T-helper 1 cell treated with Interleukin-12 subunit alpha and Interleukin-12 subunit beta and Interleukin-4 antibody, amounts not matched to agents 30 ng/mL and 1 ng/mL, for 36 hours (primary cell): Measurements from ENCODE around the gene HDGFL3. TPM values are rescaled to one million over a fixed set of nuclear protein-coding genes. Genes with fewer than 3 reads are reported as not detected.

ENCODE experiments used
- intact Hi-C: fragments of 100-400 bp; cut with micrococcal nuclease; formaldehyde crosslinking; loops from one replicate; pipeline ENCODE4 v1.15.1; 2024
- total RNA-seq: library from RNA; stranded (reverse); gene quantifications from 2 replicates; pipeline ENCODE4 v1.2.3, GENCODE V29; 2022

HDGFL3 gene
- total RNA-seq, 1 donor from 2014 or later: 82.3 TPM

DNA sequence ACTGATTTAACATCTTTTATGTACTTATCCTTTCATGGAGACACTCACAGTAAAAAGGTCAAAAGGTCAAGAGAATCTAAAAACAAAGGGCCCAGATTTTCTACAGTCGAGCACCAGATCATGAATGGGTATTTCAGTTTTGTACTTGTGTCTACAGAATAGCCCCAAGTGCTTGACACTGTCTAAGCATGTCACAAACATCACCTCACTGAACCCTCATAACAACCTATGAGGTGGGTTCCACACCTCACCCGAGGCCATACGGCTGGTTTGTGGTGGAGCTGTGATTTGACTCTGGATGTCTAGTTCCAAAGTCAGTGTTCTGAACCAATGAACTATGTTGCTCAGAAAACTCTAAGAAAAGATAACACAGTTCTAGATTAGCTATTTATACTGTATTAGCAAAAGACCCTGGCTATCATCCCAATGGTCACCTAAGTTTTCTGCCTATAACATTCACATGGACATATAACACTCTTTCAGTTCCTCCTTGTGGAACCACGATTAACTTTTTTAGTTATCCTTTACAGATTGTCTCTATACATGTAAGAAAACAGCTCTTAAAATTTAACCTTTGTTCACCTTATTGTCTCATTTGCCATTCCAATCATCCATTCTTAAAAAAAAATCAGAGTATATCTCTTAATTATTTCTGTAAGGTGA is 74.6 kb downstream of the HDGFL3 start:
- intact Hi-C loops: no loop called here

DNA sequence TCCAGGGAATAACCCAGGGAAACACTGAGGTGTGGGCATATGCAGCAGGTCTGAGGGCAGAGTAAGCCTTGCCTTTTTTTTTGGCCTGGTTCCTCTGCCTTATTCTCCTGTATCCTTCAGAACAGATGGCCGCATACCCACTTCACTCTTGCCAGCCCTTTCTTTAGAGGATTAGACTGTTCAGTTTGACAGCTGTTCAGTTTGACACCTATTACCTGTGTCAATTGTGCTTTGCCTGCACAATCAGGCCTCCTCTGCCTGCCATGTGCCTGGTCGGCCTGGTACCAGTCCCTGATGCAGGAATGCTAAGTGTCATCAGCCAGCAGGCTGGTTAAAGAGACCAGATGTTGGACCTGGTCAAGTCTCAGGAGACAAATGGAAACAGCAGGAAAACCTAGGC is 77.8 kb downstream of the HDGFL3 start:
- intact Hi-C loops: no loop called here

DNA sequence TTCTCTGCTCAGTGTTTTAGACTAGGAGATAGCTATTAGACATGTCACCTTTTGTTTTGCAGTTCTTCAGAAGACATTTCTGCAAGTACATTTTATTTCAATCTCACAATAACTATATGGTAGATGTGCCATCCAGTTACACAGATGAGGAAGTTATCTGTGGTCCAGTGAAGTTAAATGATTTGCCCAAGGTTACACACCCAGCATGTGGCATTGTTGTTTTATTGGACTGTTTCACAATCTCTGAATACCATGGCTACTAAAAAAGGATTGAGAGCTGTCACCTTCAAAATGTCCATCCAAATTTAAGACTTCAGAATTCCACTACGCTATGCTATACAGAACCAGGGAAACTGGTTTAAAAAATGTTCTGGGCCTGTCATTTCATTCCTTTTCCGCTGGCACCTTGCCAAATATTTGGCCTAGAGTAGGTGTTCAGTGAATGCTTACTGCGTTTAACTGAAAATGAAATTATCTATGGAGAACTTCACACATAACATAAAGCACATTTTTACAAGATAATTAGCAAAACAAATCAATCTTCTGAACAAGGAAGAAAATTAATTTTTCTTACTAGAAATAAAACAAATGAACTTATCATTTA is 80.0 kb downstream of the HDGFL3 start:
- intact Hi-C loops: no loop called here

DNA sequence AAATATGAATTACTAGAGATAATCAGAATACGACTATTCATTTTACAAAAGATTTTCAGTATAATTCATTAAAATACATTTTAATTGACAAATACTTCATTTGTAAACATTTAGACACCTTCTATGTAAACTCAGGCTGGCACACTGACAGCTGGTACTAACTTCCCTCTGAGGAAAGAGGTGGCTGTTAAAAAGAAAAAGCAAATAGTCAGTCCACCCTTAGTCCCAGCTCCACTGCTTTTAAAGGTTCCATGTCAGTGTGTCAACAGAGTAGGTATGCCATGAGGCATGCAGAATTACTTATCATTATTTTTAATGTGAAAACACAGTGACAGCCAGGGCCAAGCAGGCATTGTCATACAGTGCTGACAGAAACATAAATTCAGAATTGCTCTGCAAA is 84.1 kb downstream of the HDGFL3 start:
- intact Hi-C loops: no loop called here

DNA sequence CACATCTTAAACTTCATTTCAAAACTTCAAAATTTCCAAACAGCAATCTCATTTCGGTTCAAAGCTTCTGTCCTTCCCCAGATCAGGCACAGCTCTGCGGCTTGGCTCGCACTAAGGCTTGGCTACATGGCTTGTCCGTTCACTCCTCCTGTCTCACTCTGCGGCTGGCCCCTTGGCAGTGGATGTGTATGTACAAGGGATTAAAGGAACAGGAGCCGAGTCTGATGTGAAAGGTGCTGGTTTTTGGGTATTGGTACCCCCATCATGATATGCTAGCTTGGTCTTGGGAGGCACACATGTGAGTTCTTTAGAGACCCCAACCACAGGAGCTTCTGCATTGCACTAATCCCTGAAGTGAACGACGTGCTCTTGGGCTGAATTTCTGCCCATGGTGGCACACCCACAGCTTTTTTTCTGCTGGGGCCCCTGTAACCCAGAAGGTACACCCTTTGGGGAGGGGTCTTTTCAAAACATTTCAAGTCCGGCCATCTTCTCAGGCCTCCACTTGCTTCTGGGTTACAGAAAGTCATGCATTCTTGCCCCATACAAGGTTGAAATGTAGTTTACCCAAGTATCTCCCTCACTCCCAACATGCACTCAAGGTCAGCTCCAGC is 87.5 kb downstream of the HDGFL3 start:
- intact Hi-C loops: no loop called here

DNA sequence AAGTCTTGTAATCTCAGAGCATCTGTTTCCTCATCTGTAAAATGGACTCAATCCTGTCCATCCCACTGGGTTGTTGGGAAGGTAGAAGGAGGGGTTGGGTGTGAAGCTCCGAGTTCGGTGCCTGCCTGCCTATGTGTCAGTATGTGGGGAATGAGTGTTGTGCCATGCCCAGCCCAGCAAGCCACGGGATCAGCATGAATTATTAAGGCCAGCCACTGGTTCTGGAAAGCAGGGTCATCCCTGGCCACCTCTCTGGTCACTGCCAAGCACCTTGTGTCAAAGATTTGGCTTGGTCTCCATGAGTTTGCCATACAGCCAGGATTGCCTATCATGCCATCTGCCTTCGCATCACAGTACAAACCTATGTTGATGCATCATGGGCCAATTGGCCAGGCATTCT is 88.7 kb downstream of the HDGFL3 start:
- intact Hi-C loops: no loop called here

DNA sequence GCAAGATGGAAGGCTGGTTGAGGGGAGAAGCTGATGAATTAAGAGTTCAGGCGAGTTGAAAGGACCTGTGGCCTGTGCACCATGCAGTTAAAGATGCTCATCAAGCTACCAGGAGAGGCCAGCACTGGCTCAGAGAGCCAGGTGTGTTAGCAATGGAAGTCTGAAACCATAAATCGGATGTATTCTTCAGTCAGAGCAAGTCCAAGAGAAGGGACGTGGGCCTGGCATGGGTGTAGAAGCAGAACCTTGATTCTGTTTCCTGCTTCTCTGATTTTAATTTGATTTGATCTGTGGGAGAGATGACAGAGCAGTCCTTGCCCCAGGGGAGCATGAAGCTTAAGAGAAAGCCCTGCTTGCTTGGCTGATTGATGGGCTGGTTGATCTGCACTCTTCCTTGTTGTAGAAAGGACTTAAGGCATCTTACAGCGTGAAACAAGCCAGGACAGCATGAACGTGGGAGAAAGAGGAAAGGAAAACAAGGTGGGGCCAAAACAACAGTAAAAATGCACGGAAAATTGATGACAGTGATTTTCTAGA is 89.3 kb downstream of the HDGFL3 start:
- intact Hi-C loops: no loop called here

DNA sequence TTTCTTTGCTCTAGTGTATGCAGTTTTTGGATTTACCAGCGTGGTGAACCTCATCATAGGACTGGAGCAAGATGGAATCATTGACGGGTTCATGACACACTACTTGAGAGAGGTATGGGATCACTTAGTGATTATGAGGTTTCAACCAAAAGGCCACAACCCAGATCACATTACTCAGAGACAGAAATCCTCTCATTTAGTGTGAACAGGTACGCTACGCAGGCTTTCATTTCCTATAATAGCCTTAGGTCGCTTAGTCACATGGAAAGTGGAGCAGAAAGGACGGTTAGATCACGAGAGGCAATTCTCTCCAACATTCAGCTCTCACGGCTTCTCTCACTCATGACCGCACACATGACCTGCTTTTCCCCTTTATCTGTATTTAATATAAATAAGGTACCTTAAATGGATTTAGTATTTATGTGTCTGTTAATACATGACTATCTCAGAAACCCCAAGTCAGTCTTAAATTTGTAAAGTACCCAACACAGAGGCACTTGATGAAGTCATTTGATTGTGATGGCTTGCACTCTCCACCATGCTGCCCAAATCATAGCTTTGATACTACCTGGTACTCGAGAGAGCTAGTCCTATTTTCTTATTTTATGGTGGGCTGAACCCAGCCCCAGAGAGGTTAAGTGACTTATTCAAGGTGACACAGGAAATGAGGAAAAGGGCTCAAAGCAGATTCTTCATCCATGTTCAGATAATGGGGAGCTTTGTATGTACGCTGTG is 91.6 kb downstream of the HDGFL3 start:
- intact Hi-C loops: no loop called here

DNA sequence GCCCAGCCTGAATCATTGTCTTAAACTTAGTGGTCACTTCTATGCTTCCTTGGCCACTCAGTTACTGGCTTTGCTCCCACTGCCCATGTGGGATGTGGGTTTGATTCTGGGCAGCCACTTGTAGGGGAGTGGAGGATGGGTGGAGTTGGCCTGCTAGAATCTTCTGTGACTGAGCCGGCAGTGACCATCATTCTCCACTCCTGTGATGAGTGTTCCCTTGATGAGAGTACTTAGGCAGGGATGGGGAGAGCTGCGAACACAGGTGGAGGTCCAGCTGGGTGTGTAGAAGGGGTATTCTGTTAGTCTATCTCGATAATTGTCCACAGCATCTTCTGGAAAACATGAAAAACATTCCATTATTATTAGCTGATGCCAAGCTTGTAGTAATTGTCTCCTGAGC is 92.2 kb downstream of the HDGFL3 start:
- intact Hi-C loops: no loop called here

DNA sequence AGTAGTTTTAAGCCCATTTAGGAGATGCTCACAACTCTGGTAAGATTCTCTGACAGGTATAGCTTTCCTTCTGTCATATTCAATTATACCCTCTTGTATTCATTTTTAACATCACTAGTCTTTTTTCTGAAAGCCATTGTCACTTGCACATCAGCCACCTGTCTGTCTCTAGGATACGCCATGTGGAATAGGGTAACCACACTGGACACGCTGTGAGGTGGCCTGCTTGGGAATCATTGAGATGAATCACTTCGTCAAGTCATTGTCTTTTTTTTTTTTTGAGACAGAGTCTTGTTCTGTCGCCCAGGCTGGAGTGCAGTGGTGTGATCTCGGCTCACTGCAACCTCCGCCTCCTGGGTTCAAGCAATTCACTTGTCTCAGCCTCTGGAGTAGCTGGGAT is 92.8 kb downstream of the HDGFL3 start:
- intact Hi-C loops: no loop called here

DNA sequence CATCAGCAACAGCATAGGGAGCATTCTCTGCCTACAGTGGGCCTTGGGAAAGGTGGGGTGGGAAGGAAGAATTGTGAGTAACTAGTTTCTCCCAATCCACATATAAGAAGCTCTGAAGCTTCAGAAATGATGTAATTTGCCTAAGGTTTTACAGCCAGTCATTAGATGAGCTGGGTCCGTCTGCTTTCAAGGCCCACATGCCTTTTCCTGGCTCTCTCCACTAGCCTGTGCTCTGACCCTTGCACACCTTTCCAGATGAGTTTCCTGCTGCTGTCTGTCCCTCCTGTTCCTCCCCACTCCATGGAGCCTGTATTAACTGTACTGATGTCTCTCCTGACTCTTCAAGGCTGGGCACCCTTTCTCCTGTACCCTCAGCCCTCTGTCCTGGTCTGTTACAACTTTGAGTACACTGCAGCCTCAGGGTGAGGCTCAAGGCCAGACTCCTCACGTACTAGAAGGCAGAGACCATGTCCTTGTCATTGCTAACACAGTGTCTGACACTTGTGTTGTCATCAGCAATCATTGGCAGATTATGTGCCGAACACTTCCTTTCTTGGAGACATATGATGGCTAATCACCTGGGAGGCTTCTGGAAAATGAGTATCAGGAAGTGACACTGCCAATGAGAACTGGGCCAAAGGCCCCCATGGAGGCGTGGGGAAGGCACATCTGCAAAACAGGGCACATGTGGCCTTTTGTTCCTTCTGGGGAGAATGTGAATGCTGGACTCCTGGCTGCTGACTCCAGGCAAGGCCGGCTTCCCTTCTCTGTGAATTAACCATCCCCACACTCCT is 93.5 kb downstream of the HDGFL3 start:
- intact Hi-C loops: no loop called here

DNA sequence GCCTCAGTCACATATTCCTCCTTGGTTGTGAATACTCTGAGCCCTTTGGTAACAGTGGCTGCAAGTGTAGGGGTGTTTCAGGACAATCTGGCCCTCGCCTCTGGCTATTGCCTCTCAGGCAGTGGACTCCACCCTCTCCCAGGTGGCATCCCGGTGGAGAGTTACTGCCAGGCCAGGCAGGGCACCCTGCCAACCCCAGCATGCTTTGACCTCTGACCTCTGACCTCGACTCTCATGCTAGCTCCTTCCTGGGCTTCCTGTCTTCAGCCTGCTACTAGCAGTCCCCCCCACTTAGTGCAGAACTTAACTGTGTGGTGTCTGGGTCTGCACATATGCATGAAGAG is 94.7 kb downstream of the HDGFL3 start:
- intact Hi-C loops: no loop called here

DNA sequence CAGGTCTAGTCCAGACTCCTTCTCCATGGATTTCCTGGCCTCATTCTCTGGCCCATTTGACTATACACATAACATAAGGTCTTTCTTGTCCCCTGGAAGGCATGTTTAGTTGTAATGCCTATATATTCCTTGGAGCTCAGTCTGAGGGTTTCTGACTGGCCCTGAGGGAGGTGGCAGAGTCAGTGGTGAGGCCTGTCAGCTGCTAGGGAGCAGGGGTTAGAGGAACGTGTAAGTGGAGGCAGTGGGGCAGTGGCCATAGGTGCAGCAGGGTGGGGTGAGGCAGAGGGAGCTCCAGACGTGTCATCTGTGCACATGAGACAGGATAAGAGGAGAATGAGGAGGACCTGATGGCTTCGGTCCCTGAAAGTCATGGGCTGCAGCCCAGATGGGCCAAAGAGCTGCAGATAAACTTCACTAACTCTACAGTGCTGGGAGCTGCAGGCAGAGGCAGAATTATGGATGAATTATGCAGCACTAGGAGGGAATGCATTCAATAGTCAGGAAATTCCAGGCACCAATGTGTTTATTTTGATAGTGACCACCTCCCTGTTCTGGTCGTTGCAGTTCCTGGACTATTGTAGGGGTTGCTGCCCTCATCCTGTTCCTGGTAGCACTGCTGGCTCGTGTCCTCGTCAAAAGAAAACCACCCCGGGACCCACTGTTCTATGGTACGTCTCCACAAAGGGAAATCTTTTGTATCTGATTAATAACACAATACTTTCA is 95.2 kb downstream of the HDGFL3 start:
- intact Hi-C loops: no loop called here

DNA sequence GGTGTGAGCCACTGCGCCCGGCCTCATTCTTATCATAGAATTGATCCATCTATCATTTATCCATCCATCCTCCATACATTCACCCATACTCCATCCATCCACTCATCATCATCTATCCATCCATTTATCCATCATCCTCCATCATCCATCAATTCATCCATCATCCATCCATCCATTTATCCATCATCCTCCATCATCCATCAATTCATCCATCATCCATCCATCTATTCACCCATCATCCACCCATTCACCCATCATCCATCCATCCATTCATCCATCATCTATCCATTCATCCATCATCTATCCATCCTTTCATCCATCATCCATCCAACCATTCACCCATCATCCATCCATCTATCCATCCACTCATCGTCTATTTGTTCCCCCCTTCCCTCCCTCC is 96.5 kb downstream of the HDGFL3 start:
- intact Hi-C loops: no loop called here

DNA sequence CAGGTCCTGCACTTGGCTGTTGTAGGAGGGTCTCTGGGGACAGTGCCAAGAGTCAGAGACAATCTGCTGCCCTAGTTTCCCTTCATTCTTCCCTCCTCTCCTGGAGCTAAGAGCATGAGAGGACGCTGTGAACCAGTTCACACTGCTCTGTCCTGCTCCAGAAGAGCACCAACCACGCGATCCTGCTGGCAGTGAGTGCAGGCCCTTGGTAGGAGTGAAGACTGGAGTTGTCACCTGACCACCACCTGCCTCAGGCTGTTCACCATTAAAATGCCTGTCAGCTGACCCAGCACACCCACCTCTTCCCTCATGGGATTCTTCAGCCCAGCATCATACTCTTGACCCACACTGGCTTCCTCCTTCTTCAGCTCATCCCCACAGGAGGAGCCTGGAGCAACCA is 97.2 kb downstream of the HDGFL3 start:
- intact Hi-C loops: no loop called here

DNA sequence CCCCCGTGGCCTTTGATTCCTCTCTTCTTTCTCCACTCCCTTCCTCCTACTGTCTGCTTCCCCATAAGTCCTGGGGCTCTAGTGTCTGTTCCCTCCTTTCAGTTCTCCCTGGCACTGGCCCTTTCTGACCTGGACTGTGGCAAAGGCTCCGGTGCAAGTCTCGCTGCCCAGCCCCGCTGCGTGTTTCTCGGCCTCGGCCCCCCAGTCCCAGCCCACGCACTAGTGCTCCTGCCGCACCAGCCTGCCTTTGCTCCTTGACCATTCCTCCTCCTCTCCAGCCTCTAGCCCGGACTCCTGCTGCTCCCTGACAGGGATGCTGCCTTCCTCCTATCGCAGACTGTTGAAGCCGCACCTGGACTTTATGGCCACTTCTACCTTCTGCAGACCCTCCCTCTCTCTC is 98.1 kb downstream of the HDGFL3 start:
- intact Hi-C loops: loop anchor here (2.0 kb wide), 2 partner anchors 53 to 97 kb away; partner anchors contain the start of gene HDGFL3

DNA sequence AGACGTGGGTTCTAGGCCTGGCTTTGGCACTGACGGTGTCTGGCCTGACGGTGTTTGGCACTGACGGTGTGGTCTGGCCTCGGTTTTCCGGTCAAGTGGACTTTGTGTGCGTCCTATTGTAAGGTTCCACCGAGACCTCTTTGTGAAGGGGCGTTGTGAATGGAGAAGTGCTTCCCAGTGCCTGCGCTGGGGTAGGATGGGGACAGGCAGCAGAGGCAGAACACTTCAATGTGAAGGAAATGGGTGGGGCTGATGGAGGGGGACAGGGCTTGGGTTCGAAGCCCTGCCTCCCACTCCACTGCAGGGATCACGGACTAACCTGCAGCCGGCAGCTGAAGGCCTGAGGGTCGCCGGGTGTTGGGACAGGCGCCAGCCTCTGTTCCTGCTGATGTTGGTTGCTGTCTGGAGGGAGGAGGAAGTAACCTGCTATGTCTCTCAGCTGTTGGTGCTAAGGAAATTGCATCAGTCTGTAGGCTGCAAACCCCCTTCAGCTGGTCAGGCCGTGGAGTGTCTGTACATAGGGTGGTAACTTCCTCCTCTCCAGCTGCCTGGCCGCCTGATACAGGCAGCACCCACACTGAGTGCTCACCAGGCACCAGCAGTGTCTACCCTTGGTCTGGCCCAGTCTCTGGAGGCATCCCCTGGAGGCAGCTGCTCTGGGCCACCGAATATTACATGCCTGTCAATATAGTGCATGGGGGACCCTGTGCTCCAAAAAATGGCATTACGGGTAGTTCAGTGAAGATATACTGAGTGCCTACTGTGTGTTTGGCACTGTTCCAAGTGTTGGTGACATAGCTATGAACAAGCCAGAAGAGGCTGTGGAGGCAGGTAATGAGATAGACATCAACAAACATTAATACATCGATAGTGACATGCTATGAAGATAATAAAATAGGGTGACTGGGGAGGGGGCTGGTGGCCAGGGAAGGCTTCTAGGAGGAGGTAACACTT is 99.1 kb downstream of the HDGFL3 start:
- intact Hi-C loops: loop anchor here (1.0 to 2.0 kb wide), 4 partner anchors 43 to 98 kb away; partner anchors contain the start of genes C15orf40 and HDGFL3

DNA sequence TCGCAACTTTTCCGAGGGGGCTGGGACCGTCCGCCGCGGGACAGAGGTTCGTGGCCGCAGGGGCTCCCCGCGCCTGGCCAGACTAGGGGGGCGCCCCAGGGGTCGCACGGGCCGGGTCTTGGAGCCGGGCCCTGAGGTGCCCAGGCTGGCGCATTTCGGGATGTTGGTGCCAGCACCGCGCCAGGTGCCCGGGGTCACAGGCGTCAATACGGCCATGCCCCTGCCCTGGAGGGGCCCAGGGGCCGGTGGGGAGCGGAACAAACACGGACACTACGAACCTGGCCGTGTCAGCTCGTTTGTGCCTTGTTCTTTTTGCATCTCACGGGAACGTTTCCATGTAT is 99.8 kb downstream of the HDGFL3 start:
- intact Hi-C loops: loop anchor here (1.0 to 2.0 kb wide), 4 partner anchors 43 to 99 kb away; partner anchors contain the start of genes C15orf40 and HDGFL3
